NCI-H146 treated with DMSO at 0.1 percent for 48 hours (cell line): ENCODE measurements around the gene NARS2.
"Not testable (repeated sequence)": the region's sequence is repeated elsewhere in the genome, so short reads cannot be mapped to it uniquely, and the experiment has no call there.

Experiments used
- DNase-seq: peaks from one replicate; lab custom pipeline; 2025; ENCODE audit not compliant: unreplicated experiment; lab: John Stamatoyannopoulos, UW

The NARS2 gene

GRCh38 chr11:78577495-78577894 lies 2.8 kb upstream of the NARS2 start:
- DNase-seq, result no peak

GRCh38 chr11:78576549-78577097 lies 2.0 kb upstream of the NARS2 start:
- peak; percentile 81 for DNase-seq

DNA sequence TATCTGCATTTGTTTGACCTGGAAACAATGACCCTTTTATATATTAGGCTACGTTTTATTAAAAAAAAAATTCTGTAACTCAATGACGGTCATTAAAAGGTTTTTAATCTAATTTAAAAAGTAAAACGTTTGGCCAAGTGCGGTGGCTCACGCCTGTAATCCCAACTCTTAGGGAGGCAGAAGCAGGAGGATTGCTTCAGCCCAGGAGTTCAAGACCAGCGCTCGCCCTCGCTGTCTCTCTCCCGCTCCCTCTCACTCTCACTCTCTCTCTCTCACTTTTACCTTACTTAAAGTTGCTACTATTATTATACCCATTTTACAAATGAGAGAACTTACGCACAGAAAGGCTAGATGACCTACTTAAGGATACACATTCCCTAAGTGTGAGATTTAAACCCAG lies 814 bp upstream of the NARS2 start:
- DNase-seq, result no peak

DNA sequence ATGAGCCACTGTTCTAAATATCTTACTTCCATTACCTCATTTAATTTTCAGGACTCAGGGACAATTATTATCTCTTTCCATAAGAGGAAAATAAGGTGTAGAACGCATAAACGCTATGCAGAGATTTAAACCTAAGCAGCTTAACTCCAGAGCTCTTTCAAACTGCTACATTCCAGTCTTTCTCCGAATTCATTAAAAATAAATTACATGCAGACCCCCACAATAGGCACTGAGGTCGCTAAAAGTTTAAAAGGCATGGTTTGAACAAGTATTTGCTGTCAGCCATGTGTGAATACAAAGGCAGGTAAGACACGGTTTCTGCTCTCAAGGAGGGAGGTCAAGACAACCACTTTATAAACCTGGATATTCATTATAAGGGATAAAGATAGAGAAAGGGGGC lies 983 bp downstream of the NARS2 start:
- no peak for DNase-seq

GRCh38 chr11:78573271-78573670 lies 1.4 kb downstream of the NARS2 start:
- no peak for DNase-seq

GRCh38 chr11:78572394-78572793 lies 2.3 kb downstream of the NARS2 start:
- DNase-seq, result no peak

DNA sequence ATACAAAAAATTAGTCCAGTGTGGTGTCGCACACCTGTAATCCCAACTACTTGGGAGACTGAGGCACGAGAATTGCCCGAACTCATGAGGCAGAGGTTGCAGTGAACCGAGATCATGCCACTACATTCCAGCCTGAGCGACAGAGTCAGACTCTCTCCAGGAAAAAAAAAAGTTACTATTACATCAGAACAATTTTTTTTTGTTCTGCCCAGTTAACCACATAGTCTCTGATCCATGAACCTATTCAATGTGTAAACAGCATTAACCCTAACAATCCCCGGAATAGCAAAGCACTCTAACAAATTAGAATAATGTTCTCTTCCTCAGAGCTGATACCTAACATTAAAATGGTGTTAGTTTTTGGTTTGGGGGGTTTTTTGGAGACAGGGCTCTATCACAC lies 4.6 kb downstream of the NARS2 start:
- DNase-seq, result no peak

GRCh38 chr11:78567209-78567608 lies 7.5 kb downstream of the NARS2 start:
- no peak for DNase-seq

DNA sequence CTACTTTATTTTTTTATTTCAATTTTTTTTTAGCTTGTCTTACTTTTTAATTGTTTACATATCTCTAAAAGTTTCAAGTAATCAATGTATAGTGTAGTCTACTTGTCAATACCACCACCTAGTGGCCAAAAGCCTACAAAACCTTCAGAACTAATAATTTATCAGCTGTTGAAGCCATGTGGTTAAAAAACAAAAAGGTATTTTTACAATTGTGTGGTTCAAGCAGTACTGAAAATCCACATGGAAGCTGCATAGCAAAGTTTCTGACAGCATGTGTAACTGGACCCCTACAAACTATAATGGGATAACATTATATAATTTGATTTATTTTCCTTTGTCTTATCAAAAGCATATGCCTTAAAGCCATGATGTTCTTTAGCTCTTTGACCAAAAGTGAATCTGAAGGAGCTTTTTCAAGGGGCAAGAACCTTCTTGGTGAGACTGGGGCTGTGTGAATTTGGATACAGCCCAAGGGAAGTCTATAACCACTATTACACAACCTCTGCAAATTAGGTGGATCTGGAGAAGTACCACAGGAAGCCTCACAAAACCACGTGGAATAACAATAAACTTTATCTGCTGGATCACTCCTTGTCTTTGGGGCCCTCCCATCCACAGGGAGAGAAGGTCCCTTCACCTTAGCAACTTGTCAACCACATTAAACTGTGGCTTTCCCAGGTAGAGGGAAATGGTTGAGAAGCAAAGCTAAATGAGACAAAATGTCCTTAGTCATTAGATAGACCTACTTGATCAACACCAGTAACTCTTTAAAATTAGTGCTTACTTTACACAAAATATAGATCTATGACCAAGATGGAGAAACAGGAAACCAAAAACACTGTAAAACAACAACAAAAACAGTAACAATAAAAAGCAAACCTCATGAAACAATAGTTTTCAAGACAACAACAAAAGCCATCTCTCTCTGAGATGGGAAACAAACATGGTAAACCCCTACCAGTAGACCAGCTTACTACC lies 9.9 kb downstream of the NARS2 start:
- DNase-seq, result peak; percentile 30

GRCh38 chr11:78564037-78564436 lies 10.6 kb downstream of the NARS2 start:
- DNase-seq, result not testable (repeated sequence)

DNA sequence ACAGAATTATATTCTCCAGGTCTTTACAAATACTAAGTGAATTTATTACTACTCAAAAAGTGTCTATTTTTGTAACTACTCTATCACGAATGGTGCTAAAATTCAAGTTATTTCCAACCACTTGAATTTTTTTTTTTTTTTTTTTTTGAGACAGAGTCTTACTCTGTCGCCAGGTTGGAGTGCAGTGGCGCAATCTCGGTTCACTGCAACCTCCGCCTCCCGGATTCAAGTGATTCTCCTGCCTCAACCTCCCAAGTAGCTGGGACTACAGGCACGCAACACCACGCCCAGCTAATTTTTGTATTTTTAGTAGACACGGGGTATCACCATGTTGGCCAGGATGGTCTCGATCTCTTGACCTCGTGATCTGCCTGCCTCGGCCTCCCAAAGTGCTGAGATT lies 11.6 kb downstream of the NARS2 start:
- DNase-seq, result not testable (repeated sequence)

DNA sequence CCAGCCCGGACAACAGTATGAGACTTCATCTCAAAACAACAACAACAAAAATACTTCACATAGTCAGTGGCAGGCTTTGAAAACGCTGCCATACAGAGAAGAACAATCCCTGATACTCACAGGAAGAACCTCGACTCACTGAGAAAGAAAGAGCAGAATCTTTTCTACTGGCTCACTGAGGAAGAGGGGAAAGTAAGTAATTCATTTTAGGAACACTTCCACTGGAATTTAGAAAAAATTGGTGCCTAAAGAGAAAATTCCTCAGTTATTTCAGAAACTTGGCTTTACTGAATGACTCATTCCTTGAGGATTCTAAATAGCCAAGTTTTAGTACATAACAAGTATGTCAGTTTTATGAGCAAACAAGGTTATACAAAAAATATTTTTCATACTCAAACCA lies 12.3 kb downstream of the NARS2 start:
- no peak for DNase-seq

GRCh38 chr11:78560826-78561484 lies 13.7 kb downstream of the NARS2 start:
- peak; percentile 72 for DNase-seq

GRCh38 chr11:78560153-78560552 lies 14.5 kb downstream of the NARS2 start:
- DNase-seq, result peak; percentile 83

- DNase-seq, result no peak
Observed at GRCh38 chr11:78557236-78557635, 17.4 kb downstream of the NARS2 start.

- no peak for DNase-seq
Observed at GRCh38 chr11:78555592-78555991, 19.1 kb downstream of the NARS2 start.

DNA sequence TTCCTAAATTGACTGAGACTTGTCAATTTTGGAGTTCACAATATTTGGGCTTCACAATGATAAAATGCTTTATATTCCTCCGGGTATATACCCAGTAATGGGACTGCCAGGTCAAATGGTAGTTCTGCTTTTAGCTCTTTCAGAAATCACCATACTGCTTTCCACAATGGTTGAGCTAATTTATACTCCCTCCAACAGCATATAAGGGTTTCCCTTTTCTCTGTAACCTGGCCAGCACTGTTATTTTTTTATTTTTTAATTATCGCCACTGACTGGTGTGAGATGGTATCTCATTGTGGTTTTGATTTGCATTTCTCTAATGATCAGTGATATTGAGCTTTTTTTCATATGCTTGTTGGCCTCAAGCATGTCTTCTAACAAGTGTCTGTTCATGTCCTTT lies 21.8 kb downstream of the NARS2 start:
- DNase-seq, result no peak

DNA sequence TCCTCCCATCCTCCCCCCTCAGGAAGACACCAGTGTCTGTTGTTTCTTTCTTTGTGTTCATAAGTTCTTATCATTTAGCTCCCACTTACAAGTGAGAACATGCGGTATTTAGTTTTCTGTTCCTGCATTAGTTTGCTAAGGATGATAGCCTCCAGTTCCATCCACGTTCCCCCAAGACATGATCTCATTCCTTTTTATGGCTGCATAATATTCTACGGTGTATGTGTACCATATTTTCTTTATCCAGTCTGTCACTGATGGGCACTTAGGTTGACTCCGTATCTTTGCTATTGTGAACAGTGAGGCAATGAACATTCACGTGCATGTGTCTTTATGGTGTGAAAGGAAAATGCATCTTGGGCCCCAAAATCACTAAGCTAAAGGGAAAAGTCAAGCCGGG lies 22.5 kb downstream of the NARS2 start:
- not testable (repeated sequence) for DNase-seq

- peak; percentile 14 for DNase-seq
Observed at GRCh38 chr11:78551066-78551465, 23.6 kb downstream of the NARS2 start.

DNA sequence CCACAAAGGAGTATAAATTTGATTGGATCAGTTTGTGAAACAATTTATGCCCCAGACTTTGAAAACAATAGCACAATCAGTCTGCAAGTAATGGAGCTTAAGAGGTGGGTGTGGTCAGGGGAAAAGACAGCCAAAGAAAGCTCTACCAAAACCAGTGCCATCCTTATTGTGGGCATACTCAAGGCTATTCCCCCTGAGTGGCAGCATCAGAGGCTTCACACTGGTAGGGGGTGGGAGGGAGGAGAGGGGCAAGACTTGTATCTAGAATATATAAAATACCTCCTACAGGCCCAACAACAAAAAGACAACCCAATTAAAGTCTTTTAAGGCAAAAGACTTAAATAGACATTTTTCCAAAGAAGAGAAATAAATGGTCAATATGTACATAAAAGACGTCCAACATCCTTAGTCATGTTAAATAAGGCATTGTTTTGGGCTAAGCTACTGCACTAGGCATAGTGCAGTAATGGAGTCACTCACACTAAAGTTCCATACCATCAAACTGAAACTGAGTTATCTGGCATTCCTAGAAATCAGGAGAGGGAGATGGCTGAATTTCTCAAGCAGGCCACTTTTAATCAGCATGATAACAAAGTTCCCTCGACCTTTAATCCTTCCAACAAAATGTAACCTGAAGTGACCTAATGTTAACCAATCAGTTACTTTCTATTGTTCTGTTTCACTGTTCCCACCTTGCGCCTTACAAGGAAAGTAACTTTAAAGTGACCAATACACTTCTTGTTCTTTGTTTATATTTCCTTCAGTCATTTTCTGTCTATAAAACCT lies 24.8 kb downstream of the NARS2 start:
- DNase-seq, result no peak

DNA sequence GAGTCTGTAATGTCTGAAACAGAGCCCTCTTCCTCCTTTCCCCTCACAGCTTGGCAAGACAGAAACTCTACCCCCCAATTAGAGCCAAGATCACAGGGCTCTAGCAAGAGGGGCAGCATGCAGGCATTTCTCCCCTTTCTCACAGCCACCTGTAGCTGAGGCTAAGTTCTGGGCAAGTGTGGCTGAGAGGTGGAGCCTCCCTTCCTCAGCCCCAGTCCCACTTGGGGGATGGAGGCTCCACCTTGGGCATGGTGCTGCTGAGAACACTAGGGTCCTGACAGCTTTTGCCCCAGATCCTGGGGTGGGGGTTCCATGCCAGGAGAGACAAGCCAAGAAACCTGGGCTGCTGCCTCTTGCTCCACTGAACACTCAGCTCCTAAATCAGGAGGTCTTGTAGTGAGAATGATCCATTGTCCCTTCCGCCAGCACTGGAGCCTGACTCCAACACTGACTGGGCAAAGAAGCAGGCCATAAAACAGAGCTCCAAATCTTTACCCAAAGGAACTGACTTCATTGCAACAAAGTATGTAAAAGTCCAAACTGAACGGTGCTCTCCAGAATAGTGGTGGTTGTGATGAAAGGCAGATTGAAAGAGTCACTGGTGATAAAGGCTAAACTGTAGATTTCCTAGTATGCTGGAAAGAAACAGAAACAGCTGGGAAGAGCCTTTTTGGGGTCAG lies 25.6 kb downstream of the NARS2 start:
- no peak for DNase-seq
